Testis (tissue), 3 donors: ENCODE measurements around the gene OR2AT4. TPM values are rescaled to one million over a fixed set of nuclear protein-coding genes. Genes with fewer than 3 reads are reported as not detected.
A peak's percentile ranks its signal among the peaks of the same experiment; 100 is the strongest.
"Not testable (repeated sequence)": the region's sequence is repeated elsewhere in the genome, so short reads cannot be mapped to it uniquely, and the experiment has no call there.

ENCODE experiments used
- DNase-seq: peaks from one replicate; pipeline ENCODE4 v3.0.0-alpha.2; 2019
- H3K27ac ChIP-seq, 2 donors: fragments of 200-600 bp; sonication (generic); one replicate each; pipeline ENCODE4 v1.5.1; 2019
- H3K27me3 ChIP-seq: fragments of 200-600 bp; sonication (generic); one replicate; pipeline ENCODE4 v1.5.1; 2019
- H3K36me3 ChIP-seq: fragments of 200-600 bp; sonication (generic); one replicate; pipeline ENCODE4 v1.5.1; 2017; ENCODE audit warnings: low read depth; ENCODE audit errors: missing control alignments
- H3K4me1 ChIP-seq: fragments of 200-600 bp; sonication (generic); one replicate; pipeline ENCODE4 v1.5.1; 2019
- H3K4me3 ChIP-seq, 2 donors: fragments of 200-600 bp; sonication (generic); one replicate each; pipeline ENCODE4 v1.5.1; 2017 to 2019
- H3K9me3 ChIP-seq: fragments of 200-600 bp; sonication (generic); one replicate; pipeline ENCODE4 v1.5.1; 2017
- CTCF ChIP-seq, 3 experiments: fragments of 450-650 bp in 2 of 3; fragments of 200-600 bp in 1 of 3; sonication (generic) in 1 of 3; IDR thresholded peaks; one replicate each; pipeline ENCODE4 v1.5.1; 2016 to 2019; ENCODE audit warnings: antibody characterized with exemption in 3 of 3, mild to moderate bottlenecking in 2 of 3, moderate library complexity in 1 of 3
- POLR2A ChIP-seq: fragments of 450-650 bp; IDR thresholded peaks from one replicate; pipeline ENCODE4 v1.6.1; 2017; ENCODE audit warnings: antibody characterized with exemption, mild to moderate bottlenecking, moderate library complexity
- WGBS, 2 donors: methylation state at CpG; one replicate each; pipeline ENCODE4 v1.1.5; 2018; 5-methylcytosine and 5-hydroxymethylcytosine counted together
- intact Hi-C: fragments of 100-400 bp; cut with DNase I; formaldehyde crosslinking; loops from one replicate; pipeline ENCODE4 v1.15.1; 2023; ENCODE audit warnings: low total_unique reads
- polyA plus RNA-seq: library from polyadenylated mRNA; stranded (reverse); fragments of 350-450 nt; fragmentation: Illumina TruSeq; extraction: RNeasy Lipid Tissue Mini Kit (QIAGEN cat#74804); gene quantifications from one replicate; pipeline ENCODE4 v1.2.3, GENCODE V29; 2014; ENCODE audit warnings: low read depth, low replicate concordance; ENCODE audit not compliant: insufficient read depth
- total RNA-seq, 2 donors: library from RNA; depleted of rRNA; stranded (reverse); fragments of >200 nt; gene quantifications; one replicate each; pipeline ENCODE4 v1.2.3, GENCODE V29; 2016

Gene OR2AT4
- total and polyA plus RNA-seq, 3 donors from 2014 or later = 0.04 to 0.99 (median 0.94) TPM

DNA sequence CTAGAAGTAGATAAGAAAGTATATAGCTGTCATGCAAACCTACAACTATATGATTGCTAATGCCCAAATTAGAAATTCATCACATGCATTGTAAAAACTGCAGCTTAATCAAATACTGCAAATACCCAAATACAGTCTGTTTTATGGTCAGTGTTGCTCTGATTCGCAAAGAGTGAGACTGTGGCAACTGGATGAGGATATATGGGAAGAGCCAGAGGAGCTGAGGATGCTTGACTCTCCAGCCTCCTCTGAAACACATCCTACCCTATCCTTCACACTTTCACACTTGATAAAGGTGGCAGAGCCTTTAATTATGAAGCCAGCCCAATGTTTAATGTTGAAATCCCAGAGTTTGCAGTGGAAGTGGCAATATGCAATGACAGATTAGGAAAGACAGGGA is 21.9 kb upstream of the OR2AT4 start:
- WGBS, 2 donors = 0 to 38% methylated on average over 1 of the region's 1 CpG
- TF ChIP-seq CTCF (IDR thresholded peaks at IDR 0.05) = no peak
- TF ChIP-seq POLR2A = no peak
- intact Hi-C loops = no loop called here

GRCh38 chr11:75114465-75114864 is 17.8 kb upstream of the OR2AT4 start:
- 89 to 90% methylated on average over 2 of the region's 2 CpGs for WGBS, 2 donors
- H3K27me3 ChIP-seq = no peaks in the 10 kb centered on the region

More for the DNA sequence above, 21.9 kb upstream of the OR2AT4 start:
- peak overlapping the region; percentile 47 to 72 for H3K27ac ChIP-seq
- H3K27me3 ChIP-seq = no peaks in the 10 kb centered on the region
- H3K4me3 ChIP-seq = no peak overlapping the region
- no peaks in the 10 kb centered on the region for H3K9me3 ChIP-seq
- no peaks in the 10 kb centered on the region for H3K4me1 ChIP-seq
- no peaks in the 10 kb centered on the region for H3K36me3 ChIP-seq
- no peak for DNase-seq

GRCh38 chr11:75113030-75113429 is 16.4 kb upstream of the OR2AT4 start:
- Histone ChIP-seq H3K27ac (no peak overlapping the region), H3K4me1 (no peaks in the 10 kb centered on the region), H3K9me3 (no peaks in the 10 kb centered on the region), H3K36me3 (no peaks in the 10 kb centered on the region), H3K4me3 (no peak overlapping the region), H3K27me3 (no peaks in the 10 kb centered on the region)
- 64 to 67% methylated on average over 1 of the region's 1 CpG for WGBS, 2 donors
- no peak for TF ChIP-seq CTCF (IDR thresholded peaks at IDR 0.05)
- TF ChIP-seq POLR2A = no peak
- intact Hi-C loops = no loop called here
- no peak for DNase-seq

More at GRCh38 chr11:75114465-75114864, 17.8 kb upstream of the OR2AT4 start:
- H3K27ac ChIP-seq = no peak overlapping the region
- H3K4me1 ChIP-seq = no peaks in the 10 kb centered on the region
- H3K36me3 ChIP-seq = no peaks in the 10 kb centered on the region
- H3K4me3 ChIP-seq = no peak overlapping the region
- intact Hi-C loops = no loop called here
- TF ChIP-seq CTCF (IDR thresholded peaks at IDR 0.05) (no peak), POLR2A (no peak)
- H3K9me3 ChIP-seq = no peaks in the 10 kb centered on the region
- no peak for DNase-seq

DNA sequence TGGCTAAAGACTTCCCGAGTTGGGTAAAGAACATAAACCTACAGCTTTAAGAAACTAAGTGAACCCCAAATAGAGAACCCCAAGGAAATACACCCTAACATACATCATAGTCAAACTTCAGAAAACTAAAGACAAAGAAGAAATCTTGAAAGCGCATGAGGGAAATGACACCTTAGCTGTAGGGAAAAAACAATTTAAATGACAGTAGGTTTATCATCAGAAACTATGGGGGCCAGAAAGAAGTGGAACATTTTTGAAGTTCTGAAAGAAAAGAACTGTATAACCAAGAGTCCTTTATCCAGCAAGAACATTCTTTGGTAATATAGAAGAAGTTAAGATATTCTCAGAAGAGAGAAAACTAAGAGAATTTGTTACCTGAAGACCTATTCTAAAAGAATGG is 15.5 kb upstream of the OR2AT4 start:
- H3K36me3 ChIP-seq = no peaks in the 10 kb centered on the region
- H3K4me1 ChIP-seq = no peaks in the 10 kb centered on the region
- TF ChIP-seq CTCF (IDR thresholded peaks at IDR 0.05) = no peak
- no peak for TF ChIP-seq POLR2A
- no peaks in the 10 kb centered on the region for H3K27me3 ChIP-seq
- no peak overlapping the region for H3K27ac ChIP-seq
- DNase-seq = no peak
- no peak overlapping the region for H3K4me3 ChIP-seq
- H3K9me3 ChIP-seq = no peaks in the 10 kb centered on the region
- intact Hi-C loops = no loop called here
- 85 to 88% methylated on average over 2 of the region's 2 CpGs for WGBS, 2 donors

- TF ChIP-seq CTCF (IDR thresholded peaks at IDR 0.05) (no peak), POLR2A (no peak)
- Histone ChIP-seq H3K27ac (no peak overlapping the region), H3K27me3 (no peaks in the 10 kb centered on the region), H3K4me3 (no peak overlapping the region), H3K36me3 (no peaks in the 10 kb centered on the region), H3K9me3 (no peaks in the 10 kb centered on the region), H3K4me1 (no peaks in the 10 kb centered on the region)
- no peak for DNase-seq
- WGBS, 2 donors = 56 to 73% methylated on average over 4 of the region's 4 CpGs
- intact Hi-C loops = no loop called here
Measured at GRCh38 chr11:75107187-75107586, 10.5 kb upstream of the OR2AT4 start.

DNA sequence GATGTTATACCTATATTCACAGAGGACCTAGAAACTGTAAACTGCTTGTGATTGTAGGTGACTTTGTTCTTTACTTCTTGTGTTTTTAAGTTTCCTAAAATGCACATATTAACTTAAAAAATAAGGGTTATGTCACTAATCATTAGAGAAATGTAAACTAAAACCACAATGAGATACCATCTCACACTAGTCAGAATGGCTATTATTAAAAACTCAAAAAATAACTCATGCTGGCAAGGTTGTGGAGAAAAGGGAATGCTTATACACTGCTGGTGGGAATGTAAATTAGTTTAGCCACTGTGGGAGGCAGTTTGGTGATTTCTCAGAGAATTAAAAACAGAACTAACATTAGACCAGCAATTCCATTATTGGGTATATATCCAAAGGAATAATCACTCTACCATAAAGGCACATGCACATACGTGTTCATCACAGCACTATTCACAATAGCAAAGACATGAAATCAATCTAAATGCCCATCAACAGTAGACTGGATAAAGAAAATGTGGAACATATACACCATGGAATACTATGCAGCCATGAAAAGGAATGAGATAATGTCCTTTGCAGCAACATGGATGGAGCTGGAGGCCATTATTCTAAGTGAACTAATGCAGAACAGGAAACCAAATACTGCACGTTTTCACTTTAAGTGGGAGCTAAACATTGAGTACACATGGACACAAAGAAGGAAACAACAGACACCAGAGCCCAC is 9.4 kb upstream of the OR2AT4 start:
- H3K27me3 ChIP-seq, H3K4me3 ChIP-seq, H3K27ac ChIP-seq, DNase-seq, intact Hi-C loops, H3K4me1 ChIP-seq, H3K36me3 ChIP-seq, H3K9me3 ChIP-seq: not testable (repeated sequence)
- 80 to 92% methylated on average over 2 of the region's 2 CpGs for WGBS, 2 donors
